Panc1 (cell line): ENCODE data around the gene ITPRID2.

Experiments
- SIN3A ChIP-seq: IDR thresholded peaks from 2 replicates; pipeline ENCODE4 v1.6.1; 2012; ENCODE audit warnings: low read depth, mild to moderate bottlenecking, low read length, moderate library complexity, borderline replicate concordance; ENCODE audit not compliant: insufficient read depth
- TF ChIP-seq, protein P1 (sequence below): fragments of 450-650 bp; IDR thresholded peaks from 2 replicates; pipeline ENCODE4 v1.5.1; 2017; ENCODE audit warnings: mild to moderate bottlenecking

DNA sequence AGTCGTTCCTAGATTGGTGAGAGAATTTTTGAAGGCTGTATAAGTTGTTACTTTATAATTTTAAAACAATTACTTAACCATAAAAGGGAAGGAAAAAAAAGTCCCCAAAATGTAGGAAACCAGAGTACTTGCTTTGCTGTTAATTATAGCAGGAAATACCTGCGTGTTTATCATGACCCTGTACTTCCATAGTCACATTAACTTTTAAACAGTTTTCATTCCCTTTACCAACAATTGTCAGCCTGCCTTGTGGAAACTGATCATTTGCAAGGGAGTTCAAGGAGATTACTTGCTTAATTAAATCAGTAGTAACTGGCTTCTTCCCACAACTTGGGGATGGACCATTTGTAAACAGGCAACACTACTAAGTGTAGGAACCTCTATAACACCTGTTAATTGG lies 6.4 kb upstream of the ITPRID2 start:
- TF ChIP-seq, protein P1, sequence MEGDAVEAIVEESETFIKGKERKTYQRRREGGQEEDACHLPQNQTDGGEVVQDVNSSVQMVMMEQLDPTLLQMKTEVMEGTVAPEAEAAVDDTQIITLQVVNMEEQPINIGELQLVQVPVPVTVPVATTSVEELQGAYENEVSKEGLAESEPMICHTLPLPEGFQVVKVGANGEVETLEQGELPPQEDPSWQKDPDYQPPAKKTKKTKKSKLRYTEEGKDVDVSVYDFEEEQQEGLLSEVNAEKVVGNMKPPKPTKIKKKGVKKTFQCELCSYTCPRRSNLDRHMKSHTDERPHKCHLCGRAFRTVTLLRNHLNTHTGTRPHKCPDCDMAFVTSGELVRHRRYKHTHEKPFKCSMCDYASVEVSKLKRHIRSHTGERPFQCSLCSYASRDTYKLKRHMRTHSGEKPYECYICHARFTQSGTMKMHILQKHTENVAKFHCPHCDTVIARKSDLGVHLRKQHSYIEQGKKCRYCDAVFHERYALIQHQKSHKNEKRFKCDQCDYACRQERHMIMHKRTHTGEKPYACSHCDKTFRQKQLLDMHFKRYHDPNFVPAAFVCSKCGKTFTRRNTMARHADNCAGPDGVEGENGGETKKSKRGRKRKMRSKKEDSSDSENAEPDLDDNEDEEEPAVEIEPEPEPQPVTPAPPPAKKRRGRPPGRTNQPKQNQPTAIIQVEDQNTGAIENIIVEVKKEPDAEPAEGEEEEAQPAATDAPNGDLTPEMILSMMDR: no peak
- TF ChIP-seq SIN3A: no peak
